Endodermal cell (in vitro differentiated cells): ENCODE results near the gene TMEM250. TPM values are rescaled to one million over a fixed set of nuclear protein-coding genes. Genes with fewer than 3 reads are reported as not detected.

ENCODE experiments used
- DNase-seq: peaks from one replicate; pipeline ENCODE4 v3.0.0-alpha.2; 2017
- H3K27ac ChIP-seq: 2 replicates; pipeline ENCODE4 v1.5.1; 2013; ENCODE audit warnings: mild to moderate bottlenecking, low read depth, low read length, moderate library complexity
- H3K27me3 ChIP-seq: 2 replicates; pipeline ENCODE4 v1.6.1; 2013; ENCODE audit warnings: mild to moderate bottlenecking, low read length, moderate library complexity; ENCODE audit not compliant: insufficient read depth, control insufficient read depth, poor library complexity, severe bottlenecking
- H3K36me3 ChIP-seq: 2 replicates; pipeline ENCODE4 v1.7.0; 2013; ENCODE audit warnings: mild to moderate bottlenecking, low read length, moderate library complexity; ENCODE audit not compliant: control insufficient read depth, insufficient read depth
- H3K4me1 ChIP-seq: one replicate; pipeline ENCODE4 v1.7.0; 2013; ENCODE audit warnings: low read length; ENCODE audit not compliant: control insufficient read depth, insufficient read depth
- H3K4me3 ChIP-seq: 2 replicates; pipeline ENCODE4 v1.5.1; 2013; ENCODE audit warnings: mild to moderate bottlenecking, low read length, moderate library complexity
- H3K9ac ChIP-seq: 2 replicates; pipeline ENCODE4 v1.6.1; 2013; ENCODE audit warnings: mild to moderate bottlenecking, low read length, moderate library complexity; ENCODE audit not compliant: poor library complexity, severe bottlenecking; ENCODE audit errors: extremely low read depth
- H3K9me3 ChIP-seq: 2 replicates; pipeline ENCODE4 v1.6.1; 2013; ENCODE audit warnings: mild to moderate bottlenecking, low read length, moderate library complexity; ENCODE audit not compliant: control insufficient read depth
- H3K27ac Mint-ChIP-seq: 2 replicates; pipeline ENCODE4 v1.8.0; 2020; ENCODE audit warnings: mixed read lengths
- H3K27me3 Mint-ChIP-seq: 2 replicates; pipeline ENCODE4 v1.8.0; 2021; ENCODE audit warnings: mild to moderate bottlenecking, mixed read lengths; ENCODE audit not compliant: insufficient read depth
- H3K36me3 Mint-ChIP-seq: 2 replicates; pipeline ENCODE4 v1.8.0; 2020; ENCODE audit warnings: low read depth, mixed read lengths
- H3K4me1 Mint-ChIP-seq: 2 replicates; pipeline ENCODE4 v1.8.0; 2020; ENCODE audit warnings: mixed read lengths
- H3K4me3 Mint-ChIP-seq: 2 replicates; pipeline ENCODE4 v1.8.0; 2020; ENCODE audit warnings: mild to moderate bottlenecking, moderate library complexity, mixed read lengths
- H3K9me3 Mint-ChIP-seq: 2 replicates; pipeline ENCODE4 v1.8.0; 2020; ENCODE audit warnings: mild to moderate bottlenecking, mixed read lengths
- CTCF ChIP-seq: fragments of 200-600 bp; sonication (generic); conservative IDR thresholded peaks from 2 replicates; pipeline ENCODE4 v1.5.0; 2021; ENCODE audit warnings: antibody characterized with exemption, mild to moderate bottlenecking
- WGBS, 2 experiments: methylation state at CpG; one replicate each; pipeline versions ENCODE4 v1.1.5 to v1.1.7; 2013; ENCODE audit warnings: missing lambda C conversion rate in 2 of 2, mixed read lengths in 1 of 2; ENCODE audit not compliant: insufficient coverage in 1 of 2, insufficient read length in 1 of 2; 5-methylcytosine and 5-hydroxymethylcytosine counted together
- total RNA-seq, 2 donors: library from RNA; stranded (reverse); fragmentation: NEBNext Ultra II Directional in 1 of 2; extraction: Animal tissue kit (Norgen Biotek cat#: 25700) in 1 of 2; gene quantifications; 2 replicates in 1 of 2; 3 replicates in 1 of 2; pipeline ENCODE4 v1.2.1, GENCODE V29; 2021

The TMEM250 gene
- total RNA-seq, 2 donors from 2014 or later = 56.4 to 58.4 TPM

DNA sequence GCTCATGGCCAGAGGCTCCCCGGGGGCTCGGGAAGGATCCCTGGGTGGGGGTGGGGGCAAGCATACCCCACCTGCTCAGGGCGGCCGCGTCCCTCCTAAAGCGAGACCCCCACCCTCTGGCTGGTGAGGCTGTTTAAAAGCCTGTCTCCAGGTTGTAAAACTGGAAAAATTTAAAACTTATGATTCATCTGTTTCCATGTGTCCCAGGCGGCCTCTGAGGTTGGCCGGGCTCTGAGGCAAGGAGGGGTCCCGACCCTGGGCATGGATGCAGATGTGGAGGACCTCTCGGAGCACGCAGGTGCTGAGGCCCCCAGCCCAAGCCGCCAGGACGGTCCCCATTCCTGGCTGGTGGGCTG lies 24.2 kb upstream of the TMEM250 start:
- H3K4me3 ChIP-seq = no peak overlapping the region
- Mint-ChIP-seq H3K4me3 (no peak overlapping the region), H3K36me3 (no peaks in the 10 kb centered on the region), H3K27me3 (no peaks in the 10 kb centered on the region), H3K27ac (no peak overlapping the region), H3K4me1 (peaks cover 5% of the 10 kb centered on the region), H3K9me3 (no peaks in the 10 kb centered on the region)
- H3K27me3 ChIP-seq = no peaks in the 10 kb centered on the region
- no peak overlapping the region for H3K9ac ChIP-seq
- no peak overlapping the region for H3K27ac ChIP-seq
- H3K4me1 ChIP-seq = no peaks in the 10 kb centered on the region
- no peak for DNase-seq
- no peak for TF ChIP-seq CTCF
- H3K9me3 ChIP-seq = no peaks in the 10 kb centered on the region
- WGBS, 2 experiments = 65 to 67% methylated on average over 10 to 13 of the region's 13 CpGs
- H3K36me3 ChIP-seq = no peaks in the 10 kb centered on the region

DNA sequence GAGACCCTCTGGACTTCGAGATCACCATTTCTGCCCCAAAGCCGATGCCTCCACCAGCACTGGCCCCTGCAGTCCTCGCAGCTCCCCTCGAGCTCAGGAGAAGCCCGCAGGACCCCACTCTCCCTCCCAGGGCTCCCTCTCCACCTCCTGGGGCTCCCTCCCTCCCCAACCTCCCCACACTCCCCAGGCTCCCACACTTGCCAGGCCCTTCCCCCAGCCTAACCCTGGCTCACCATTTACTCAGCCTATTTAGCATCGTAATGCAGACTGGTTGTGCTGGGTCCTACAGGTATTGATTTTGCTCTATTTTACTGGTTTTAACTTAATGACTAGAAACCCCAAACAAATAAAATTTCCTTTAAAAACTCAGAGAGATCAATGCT lies 23.7 kb upstream of the TMEM250 start:
- Histone ChIP-seq H3K27me3 (no peaks in the 10 kb centered on the region), H3K9ac (no peak overlapping the region), H3K36me3 (no peaks in the 10 kb centered on the region), H3K27ac (no peak overlapping the region), H3K4me1 (no peaks in the 10 kb centered on the region), H3K9me3 (no peaks in the 10 kb centered on the region), H3K4me3 (no peak overlapping the region)
- peak; percentile 48 for DNase-seq
- no peak overlapping the region for H3K4me3 Mint-ChIP-seq
- no peak for TF ChIP-seq CTCF
- H3K36me3 Mint-ChIP-seq = no peaks in the 10 kb centered on the region
- no peaks in the 10 kb centered on the region for H3K27me3 Mint-ChIP-seq
- 89% methylated on average over 6 of the region's 6 CpGs; no CpG with 5 or more reads in 1 of the 2 experiments for whole genome bisulfite sequencing, 2 experiments
- peaks cover 5% of the 10 kb centered on the region for H3K4me1 Mint-ChIP-seq
- H3K9me3 Mint-ChIP-seq = no peaks in the 10 kb centered on the region
- H3K27ac Mint-ChIP-seq = no peak overlapping the region

GRCh38 chr9:136141682-136142413 lies 23.2 kb upstream of the TMEM250 start:
- H3K27ac ChIP-seq = no peak overlapping the region
- H3K36me3 ChIP-seq = no peaks in the 10 kb centered on the region
- Mint-ChIP-seq H3K4me1 (peaks cover 5% of the 10 kb centered on the region), H3K27me3 (no peaks in the 10 kb centered on the region), H3K9me3 (no peaks in the 10 kb centered on the region), H3K36me3 (no peaks in the 10 kb centered on the region), H3K4me3 (no peak overlapping the region), H3K27ac (no peak overlapping the region)
- H3K9ac ChIP-seq = no peak overlapping the region
- H3K27me3 ChIP-seq = no peaks in the 10 kb centered on the region
- no peak overlapping the region for H3K4me3 ChIP-seq
- DNase-seq = peak; percentile 46
- no peak for TF ChIP-seq CTCF
- no peaks in the 10 kb centered on the region for H3K9me3 ChIP-seq
- WGBS, 2 experiments = 88 to 91% methylated on average over 14 to 19 of the region's 19 CpGs
- H3K4me1 ChIP-seq = no peaks in the 10 kb centered on the region
